GM12878 (cell line): Measurements from ENCODE around the gene PATZ1. TPM values are rescaled to one million over a fixed set of nuclear protein-coding genes. Genes with fewer than 3 reads are reported as not detected.

Source experiments
- ATAC-seq: fragments of 200-7000 bp; cut with Tn5 transposase; 3 replicates; pipeline ENCODE4 v1.9.1; 2020; ENCODE audit warnings: mild to moderate bottlenecking, moderate library complexity
- BruUV-seq: library from RNA; stranded (reverse); fragments of 400-500 nt; replicated peaks from 2 replicates; lab custom pipeline; 2021; lab: Mats Ljungman, UMichigan
- CTCF ChIA-PET: fragments of 300-600 bp; sonication (Branson Sonifier 250); formaldehyde crosslinking; extraction: SDS; loops from one replicate; lab custom pipeline; 2021; ENCODE audit warnings: inconsistent platforms; lab: Yijun Ruan, JAX
- POLR2A ChIA-PET: fragments of 350-600 bp; formaldehyde crosslinking; extraction: SDS; loops from one replicate; lab custom pipeline; 2021; ENCODE audit warnings: inconsistent platforms; lab: Charles Lee
- RAD21 ChIA-PET: fragments of 300-600 bp; sonication (Branson Sonifier 250); formaldehyde crosslinking; loops from one replicate; lab custom pipeline; 2023; ENCODE audit warnings: antibody characterized with exemption; ENCODE audit not compliant: unreplicated experiment; lab: Charles Lee
- SMC1A ChIA-PET: fragments of 300-600 bp; sonication (Branson Sonifier 250); formaldehyde crosslinking; loops from one replicate; lab custom pipeline; 2023; ENCODE audit not compliant: unreplicated experiment, uncharacterized antibody; lab: Charles Lee
- DNase-seq: peaks from one replicate; pipeline ENCODE4 v3.0.0-alpha.2; 2011; ENCODE audit warnings: low read depth, low spot score
- FAIRE-seq: peaks from 3 replicates; lab custom pipeline; 2011; peaks lifted over from hg19 to GRCh38; lab: Jason Lieb, UNC
- H2AFZ ChIP-seq: 2 replicates; pipeline ENCODE4 v1.6.0; 2011; ENCODE audit warnings: low read depth, low read length, control low read depth; ENCODE audit not compliant: control insufficient read depth
- H3K27ac ChIP-seq: 2 replicates; pipeline ENCODE4 v1.5.1; 2011; ENCODE audit warnings: control low read depth; ENCODE audit not compliant: control insufficient read depth, insufficient read depth
- H3K27me3 ChIP-seq, 2 experiments: replicated peaks in 1 of 2; 2 replicates each; pipeline versions ENCODE4 v1.6.0 to v1.6.1; 2011; ENCODE audit warnings: low read length in 1 of 2; ENCODE audit not compliant: control insufficient read depth in 2 of 2, insufficient read depth in 2 of 2
- H3K36me3 ChIP-seq, 2 experiments: 2 replicates each; pipeline ENCODE4 v1.5.1; 2011; ENCODE audit warnings: low read length in 1 of 2; ENCODE audit not compliant: control insufficient read depth in 2 of 2, insufficient read depth in 2 of 2
- H3K4me1 ChIP-seq: 2 replicates; pipeline ENCODE4 v1.6.1; 2011; ENCODE audit warnings: mild to moderate bottlenecking, low read length, moderate library complexity, mixed read lengths; ENCODE audit not compliant: control insufficient read depth, insufficient read depth
- H3K4me2 ChIP-seq: 2 replicates; pipeline ENCODE4 v1.6.0; 2011; ENCODE audit warnings: control low read depth; ENCODE audit not compliant: control insufficient read depth, insufficient read depth
- H3K4me3 ChIP-seq: fragments of 200-600 bp; sonication (generic); 2 replicates; pipeline ENCODE4 v1.5.1; 2016
- H3K79me2 ChIP-seq: 2 replicates; pipeline ENCODE4 v1.6.0; 2011; ENCODE audit warnings: low read length; ENCODE audit not compliant: control insufficient read depth, insufficient read depth
- H3K9ac ChIP-seq: 2 replicates; pipeline ENCODE4 v1.8.0; 2011; ENCODE audit warnings: low read length, control low read depth, mixed read lengths; ENCODE audit not compliant: control insufficient read depth, insufficient read depth
- H3K9me3 ChIP-seq: replicated peaks from 3 replicates; pipeline ENCODE4 v1.5.1; 2011; ENCODE audit warnings: mild to moderate bottlenecking, low read length; ENCODE audit not compliant: control insufficient read depth, insufficient read depth
- H4K20me1 ChIP-seq: 2 replicates; pipeline ENCODE4 v1.6.0; 2011; ENCODE audit not compliant: control insufficient read depth, insufficient read depth
- BCL11A ChIP-seq: IDR thresholded peaks from 2 replicates; pipeline ENCODE4 v1.6.1; 2011; ENCODE audit warnings: low read depth, low read length
- CHD4 ChIP-seq: fragments of 200-600 bp; sonication (generic); IDR thresholded peaks from 2 replicates; pipeline ENCODE4 v1.6.1; 2016; ENCODE audit warnings: mild to moderate bottlenecking
- HDAC2 ChIP-seq: fragments of 200-600 bp; sonication (generic); IDR thresholded peaks from 2 replicates; pipeline ENCODE4 v1.6.1; 2017
- KDM1A ChIP-seq: fragments of 200-600 bp; sonication (generic); IDR thresholded peaks from 2 replicates; pipeline ENCODE4 v1.6.1; 2016; ENCODE audit warnings: borderline replicate concordance
- NR2C2 ChIP-seq: IDR thresholded peaks from 2 replicates; pipeline ENCODE4 v1.6.1; 2011; ENCODE audit warnings: borderline replicate concordance, low read depth; ENCODE audit not compliant: control insufficient read depth, insufficient read length
- RAD21 ChIP-seq: IDR thresholded peaks from 2 replicates; pipeline ENCODE4 v1.6.1; 2011; ENCODE audit warnings: mild to moderate bottlenecking, low read depth, low read length, moderate library complexity; ENCODE audit not compliant: insufficient read depth
- RB1 ChIP-seq: fragments of 450-650 bp; formaldehyde crosslinking; IDR thresholded peaks from 2 replicates; pipeline ENCODE4 v1.6.1; 2017; ENCODE audit warnings: mild to moderate bottlenecking, borderline replicate concordance
- SMAD5 ChIP-seq: IDR thresholded peaks from 2 replicates; pipeline ENCODE4 v1.6.1; 2016; ENCODE audit warnings: antibody characterized with exemption, low read depth
- SMARCA5 ChIP-seq: fragments of 450-650 bp; IDR thresholded peaks from 2 replicates; pipeline ENCODE4 v1.6.1; 2017; ENCODE audit warnings: mild to moderate bottlenecking
- TCF3 ChIP-seq: IDR thresholded peaks from 2 replicates; pipeline ENCODE4 v1.6.1; 2012; ENCODE audit warnings: low read depth, mild to moderate bottlenecking, low read length, borderline replicate concordance; ENCODE audit not compliant: insufficient read depth
- ZNF274 ChIP-seq: IDR thresholded peaks from one replicate; pipeline ENCODE4 v1.8.0; 2011; ENCODE audit not compliant: insufficient read length, insufficient read depth
- ZSCAN29 ChIP-seq: fragments of 450-650 bp; IDR thresholded peaks from 2 replicates; pipeline ENCODE4 v1.6.1; 2017; ENCODE audit warnings: mild to moderate bottlenecking, moderate library complexity
- ZZZ3 ChIP-seq: IDR thresholded peaks from 2 replicates; pipeline ENCODE4 v1.6.1; 2011; ENCODE audit warnings: low read depth; ENCODE audit not compliant: control insufficient read depth, insufficient read length
- WGBS: methylation state at CpG from one replicate; pipeline ENCODE4 v1.1.6; 2016; ENCODE audit warnings: low lambda C conversion rate; ENCODE audit not compliant: insufficient replicate concordance, insufficient coverage; ENCODE audit errors: missing lambda C conversion rate; 5-methylcytosine and 5-hydroxymethylcytosine counted together
- in situ Hi-C: fragments of 300-500 bp; cut with MboI; formaldehyde crosslinking; loops from 9 replicates; pipeline ENCODE4 v1.14.3; 2018; ENCODE audit warnings: mixed read lengths
- intact Hi-C: fragments of 100-400 bp; cut with micrococcal nuclease; formaldehyde crosslinking; loops from one replicate; pipeline ENCODE4 v1.14.2; 2022; ENCODE audit not compliant: unreplicated experiment
- polyA plus RNA-seq, 11 experiments: library from polyadenylated mRNA; depleted of rRNA in 4 of 11; unstranded in 6 of 11; stranded (reverse) in 5 of 11; fragments of >200 nt; fragmentation: Nextera tagmentation in 4 of 11; fragmentation: Illumina TruSeq in 1 of 11; extraction: Ambion mirVana in 4 of 11; extraction: Trizol in 1 of 11; gene quantifications; 1 replicate in 1 of 11; 2 replicates in 10 of 11; pipeline versions ENCODE4 v1.2.1 to v1.2.3, GENCODE V29; 2011 to 2016; ENCODE audit warnings: inconsistent platforms in 2 of 11, missing spikeins in 2 of 11, low read depth in 1 of 11
- total RNA-seq, 4 experiments: library from RNA; depleted of rRNA in 3 of 4; stranded (reverse); fragments of >200 nt in 3 of 4; fragmentation: Illumina TruSeq in 1 of 4; extraction: Trizol in 1 of 4; gene quantifications; 2 replicates each; pipeline versions ENCODE4 v1.2.1 to v1.2.3, GENCODE V29; 2013 to 2021
- TF ChIP-seq, protein P1 (sequence below): fragments of 450-650 bp; IDR thresholded peaks from 2 replicates; pipeline ENCODE4 v1.6.1; 2017; ENCODE audit warnings: antibody characterized with exemption, mild to moderate bottlenecking, moderate library complexity
- TF ChIP-seq, protein P2 (sequence below): IDR thresholded peaks from 2 replicates; pipeline ENCODE4 v1.6.1; 2012; ENCODE audit warnings: low read depth, low read length, improper control_type of control experiment

PATZ1 gene
- total and polyA plus RNA-seq, 10 of the 15 experiments (the other 5 are each of a cell fraction or from before 2014, with no cell fraction given) = 3.6 to 32.7 (median 13.9) TPM

DNA sequence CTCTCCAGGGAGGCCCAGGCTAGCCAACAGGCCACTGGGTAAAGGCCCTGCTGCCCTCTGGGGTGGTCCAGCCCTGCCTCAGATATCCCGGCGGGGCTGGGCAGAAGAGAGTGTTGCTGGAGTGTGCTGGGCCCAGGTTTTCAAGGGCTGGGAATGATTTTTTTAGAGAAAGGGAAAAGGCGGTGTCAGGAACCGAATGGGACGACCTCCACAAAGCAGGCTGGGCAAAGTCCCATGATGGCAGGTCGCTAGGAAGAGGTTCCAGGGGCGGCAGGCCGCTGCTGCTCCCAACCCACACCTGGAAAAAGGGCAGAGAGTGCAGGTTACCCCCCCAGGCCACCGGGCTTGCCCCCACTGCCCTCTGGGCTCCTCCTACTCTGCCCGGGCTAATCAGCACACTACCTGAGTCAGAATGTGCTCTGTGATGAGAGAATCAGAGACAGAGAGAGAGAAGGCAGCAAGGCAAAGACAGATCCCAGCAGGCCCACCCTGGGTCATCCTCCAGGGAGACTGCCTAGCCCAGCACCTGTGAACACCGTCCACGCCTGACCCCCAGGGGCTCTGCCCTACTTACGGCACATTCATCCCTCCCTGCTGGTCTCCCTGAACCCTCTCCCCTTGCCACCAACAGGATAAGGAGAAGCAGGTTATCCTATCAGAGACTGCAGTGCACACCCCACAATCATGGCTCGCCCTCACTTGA is 4.6 kb downstream of the PATZ1 start:
- H3K4me3 ChIP-seq = peak overlapping the region; percentile 14; the same call in 1 of the 2 replicates
- peaks cover 16% of the 10 kb centered on the region for H3K4me1 ChIP-seq
- ATAC-seq = no peak
- no peak overlapping the region for H3K9ac ChIP-seq
- CTCF ChIA-PET = no interaction called here
- SMC1A ChIA-PET = no interaction called here
- no peak overlapping the region for H3K4me2 ChIP-seq
- DNase-seq = no peak
- H4K20me1 ChIP-seq = peaks cover 5% of the 10 kb centered on the region; the same call in 1 of the 2 replicates
- RAD21 ChIA-PET = no interaction called here
- H3K9me3 ChIP-seq = no peaks in the 10 kb centered on the region
- H2AFZ ChIP-seq = no peak overlapping the region
- POLR2A ChIA-PET = no interaction called here
- intact Hi-C loops = no loop called here
- peaks cover 40% of the 10 kb centered on the region for H3K79me2 ChIP-seq
- H3K27me3 ChIP-seq = no peaks in the 10 kb centered on the region
- 78% methylated on average over 14 of the region's 14 CpGs for WGBS
- BruUV-seq = no TSS peak
- FAIRE-seq = no peak
- in situ Hi-C loops = no loop called here
- TF ChIP-seq NR2C2 = no peak
- no peak for TF ChIP-seq RAD21
- TF ChIP-seq ZSCAN29 = no peak
- no peak for TF ChIP-seq BCL11A
- no peak for TF ChIP-seq TCF3
- TF ChIP-seq KDM1A = no peak
- H3K36me3 ChIP-seq = peaks cover 17 to 23% of the 10 kb centered on the region in 2 experiments
- no peak overlapping the region for H3K27ac ChIP-seq

DNA sequence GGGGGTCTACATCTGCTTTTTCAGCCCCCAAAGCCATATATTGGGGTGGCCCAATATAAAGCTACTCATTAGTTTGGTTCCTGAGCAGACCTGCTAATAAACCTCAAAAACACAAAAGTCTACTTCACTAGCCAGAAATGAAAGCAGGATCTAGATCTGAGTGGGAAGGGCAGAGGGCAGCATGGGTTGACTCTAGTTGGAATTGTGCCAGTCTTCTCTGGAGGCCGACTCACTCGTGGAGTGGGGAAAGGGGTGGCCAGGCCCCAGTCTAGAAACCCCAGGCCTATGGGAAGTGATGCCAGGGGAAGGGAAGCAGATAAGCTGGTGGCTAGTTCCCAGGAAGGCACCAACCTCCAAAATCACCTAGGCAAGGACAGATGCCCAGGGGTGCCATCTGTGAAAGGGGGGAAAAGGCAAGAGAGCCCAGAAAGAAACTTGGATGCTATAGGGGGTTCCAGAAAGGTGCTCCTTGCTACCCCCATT is 5.3 kb downstream of the PATZ1 start:
- Histone ChIP-seq H3K9me3 (no peaks in the 10 kb centered on the region), H4K20me1 (peaks cover 5% of the 10 kb centered on the region; the same call in 1 of the 2 replicates), H3K9ac (no peak overlapping the region), H3K36me3 (peaks cover 17 to 23% of the 10 kb centered on the region in 2 experiments), H2AFZ (no peak overlapping the region), H3K79me2 (peaks cover 40% of the 10 kb centered on the region), H3K27me3 (no peaks in the 10 kb centered on the region), H3K4me2 (no peak overlapping the region), H3K4me1 (peaks cover 16% of the 10 kb centered on the region), H3K27ac (no peak overlapping the region), H3K4me3 (no peak overlapping the region)
- WGBS = 3% methylated on average over 2 of the region's 2 CpGs
- in situ Hi-C loops = no loop called here
- CTCF ChIA-PET = no interaction called here
- RAD21 ChIA-PET = no interaction called here
- no TSS peak for BruUV-seq
- SMC1A ChIA-PET = interaction anchor here (1.4 kb wide), 1 partner anchor 129 kb away, joined by 4 read pairs; the partner anchor contains the start of gene LIMK2
- ATAC-seq (no peak), DNase-seq (no peak), FAIRE-seq (no peak)
- intact Hi-C loops = no loop called here
- POLR2A ChIA-PET = interaction anchor here (0.6 kb wide), 1 partner anchor 31 kb away, joined by 4 read pairs; no protein-coding TSS in a partner anchor
- TF ChIP-seq, protein P1, sequence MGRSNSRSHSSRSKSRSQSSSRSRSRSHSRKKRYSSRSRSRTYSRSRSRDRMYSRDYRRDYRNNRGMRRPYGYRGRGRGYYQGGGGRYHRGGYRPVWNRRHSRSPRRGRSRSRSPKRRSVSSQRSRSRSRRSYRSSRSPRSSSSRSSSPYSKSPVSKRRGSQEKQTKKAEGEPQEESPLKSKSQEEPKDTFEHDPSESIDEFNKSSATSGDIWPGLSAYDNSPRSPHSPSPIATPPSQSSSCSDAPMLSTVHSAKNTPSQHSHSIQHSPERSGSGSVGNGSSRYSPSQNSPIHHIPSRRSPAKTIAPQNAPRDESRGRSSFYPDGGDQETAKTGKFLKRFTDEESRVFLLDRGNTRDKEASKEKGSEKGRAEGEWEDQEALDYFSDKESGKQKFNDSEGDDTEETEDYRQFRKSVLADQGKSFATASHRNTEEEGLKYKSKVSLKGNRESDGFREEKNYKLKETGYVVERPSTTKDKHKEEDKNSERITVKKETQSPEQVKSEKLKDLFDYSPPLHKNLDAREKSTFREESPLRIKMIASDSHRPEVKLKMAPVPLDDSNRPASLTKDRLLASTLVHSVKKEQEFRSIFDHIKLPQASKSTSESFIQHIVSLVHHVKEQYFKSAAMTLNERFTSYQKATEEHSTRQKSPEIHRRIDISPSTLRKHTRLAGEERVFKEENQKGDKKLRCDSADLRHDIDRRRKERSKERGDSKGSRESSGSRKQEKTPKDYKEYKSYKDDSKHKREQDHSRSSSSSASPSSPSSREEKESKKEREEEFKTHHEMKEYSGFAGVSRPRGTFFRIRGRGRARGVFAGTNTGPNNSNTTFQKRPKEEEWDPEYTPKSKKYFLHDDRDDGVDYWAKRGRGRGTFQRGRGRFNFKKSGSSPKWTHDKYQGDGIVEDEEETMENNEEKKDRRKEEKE = no peak
- TF ChIP-seq HDAC2 (no peak), ZNF274 (no peak), CHD4 (no peak), SMARCA5 (no peak), RB1 (no peak), ZZZ3 (no peak), SMAD5 (no peak)
- TF ChIP-seq, protein P2, sequence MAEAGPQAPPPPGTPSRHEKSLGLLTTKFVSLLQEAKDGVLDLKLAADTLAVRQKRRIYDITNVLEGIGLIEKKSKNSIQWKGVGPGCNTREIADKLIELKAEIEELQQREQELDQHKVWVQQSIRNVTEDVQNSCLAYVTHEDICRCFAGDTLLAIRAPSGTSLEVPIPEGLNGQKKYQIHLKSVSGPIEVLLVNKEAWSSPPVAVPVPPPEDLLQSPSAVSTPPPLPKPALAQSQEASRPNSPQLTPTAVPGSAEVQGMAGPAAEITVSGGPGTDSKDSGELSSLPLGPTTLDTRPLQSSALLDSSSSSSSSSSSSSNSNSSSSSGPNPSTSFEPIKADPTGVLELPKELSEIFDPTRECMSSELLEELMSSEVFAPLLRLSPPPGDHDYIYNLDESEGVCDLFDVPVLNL = no peak
